A673 (cell line): ENCODE results near the gene ITSN1. TPM values are rescaled to one million over a fixed set of nuclear protein-coding genes. Genes with fewer than 3 reads are reported as not detected.

Experiments
- BruUV-seq: library from RNA; stranded (reverse); fragments of 400-500 nt; replicated peaks from 2 replicates; lab custom pipeline; 2021; lab: Mats Ljungman, UMichigan
- CTCF ChIA-PET: fragments of 300-600 bp; sonication (Branson Sonifier 250); formaldehyde crosslinking; loops from one replicate; lab custom pipeline; 2022; ENCODE audit warnings: antibody characterized with exemption; lab: Charles Lee
- POLR2A ChIA-PET: fragments of 300-600 bp; sonication (Branson Sonifier 250); formaldehyde crosslinking; loops from one replicate; lab custom pipeline; 2022; ENCODE audit warnings: antibody characterized with exemption; ENCODE audit not compliant: low non-redundant PET; lab: Charles Lee
- DNase-seq: peaks from one replicate; pipeline ENCODE4 v3.0.0-alpha.2; 2015; ENCODE audit warnings: low spot score
- H3K27ac ChIP-seq: fragments of 200-600 bp; sonication (generic); 2 replicates; pipeline ENCODE4 v1.5.1; 2016; ENCODE audit warnings: mixed run types, low read depth, mild to moderate bottlenecking, mixed read lengths, antibody characterized with exemption, low read length; ENCODE audit not compliant: poor library complexity, severe bottlenecking
- H3K27me3 ChIP-seq: fragments of 200-600 bp; sonication (generic); replicated peaks from 2 replicates; pipeline ENCODE4 v1.6.1; 2017; ENCODE audit warnings: mixed run types, low read depth, mild to moderate bottlenecking, mixed read lengths, antibody characterized with exemption, low read length; ENCODE audit not compliant: insufficient read depth, poor library complexity
- H3K36me3 ChIP-seq: fragments of 200-600 bp; sonication (generic); 2 replicates; pipeline ENCODE4 v1.6.1; 2016; ENCODE audit warnings: mixed run types, mild to moderate bottlenecking, mixed read lengths, antibody characterized with exemption, low read length; ENCODE audit not compliant: insufficient read depth, poor library complexity, severe bottlenecking
- H3K4me1 ChIP-seq: fragments of 200-600 bp; sonication (generic); 2 replicates; pipeline ENCODE4 v1.6.1; 2017; ENCODE audit warnings: mixed run types, mild to moderate bottlenecking, mixed read lengths, antibody characterized with exemption, low read length; ENCODE audit not compliant: insufficient read depth, poor library complexity, severe bottlenecking
- H3K4me3 ChIP-seq: fragments of 200-600 bp; sonication (generic); 2 replicates; pipeline ENCODE4 v1.5.1; 2016; ENCODE audit warnings: low read depth, mixed run types, mild to moderate bottlenecking, mixed read lengths, low read length; ENCODE audit not compliant: poor library complexity, severe bottlenecking
- H3K9me3 ChIP-seq: fragments of 200-600 bp; sonication (generic); 2 replicates; pipeline ENCODE4 v1.6.1; 2016; ENCODE audit warnings: mixed run types, low read depth, mild to moderate bottlenecking, mixed read lengths, antibody characterized with exemption, low read length; ENCODE audit not compliant: poor library complexity, severe bottlenecking
- CTCF ChIP-seq: fragments of 300-800, 200-600 bp; sonication (generic); conservative IDR thresholded peaks from 2 replicates; pipeline ENCODE4 v1.5.1; 2017; ENCODE audit warnings: low read depth, mild to moderate bottlenecking, antibody characterized with exemption, low read length, moderate library complexity, mixed read lengths
- EZH2 ChIP-seq: fragments of 200-600 bp; sonication (generic); IDR thresholded peaks from 2 replicates; pipeline ENCODE4 v1.6.1; 2017; ENCODE audit warnings: borderline replicate concordance, low read depth, mild to moderate bottlenecking, mixed read lengths, antibody characterized with exemption, low read length; ENCODE audit not compliant: poor library complexity, severe bottlenecking
- intact Hi-C: fragments of 100-400 bp; cut with micrococcal nuclease; formaldehyde crosslinking; loops from one replicate; pipeline ENCODE4 v1.10.0; 2022; ENCODE audit not compliant: unreplicated experiment
- total RNA-seq: library from RNA; stranded (reverse); gene quantifications from 2 replicates; pipeline ENCODE4 v1.2.3, GENCODE V29; 2021

Gene ITSN1
- total RNA-seq, 1 experiment from 2014 or later = 54.2 TPM

- POLR2A ChIA-PET = no interaction called here
- DNase-seq = no peak
- BruUV-seq = no TSS peak
- Histone ChIP-seq H3K4me1 (no peaks in the 10 kb centered on the region), H3K9me3 (no peaks in the 10 kb centered on the region), H3K27ac (no peak overlapping the region), H3K36me3 (no peaks in the 10 kb centered on the region), H3K27me3 (no peaks in the 10 kb centered on the region), H3K4me3 (no peak overlapping the region)
- TF ChIP-seq CTCF (no peak), EZH2 (no peak)
- intact Hi-C loops = no loop called here
- CTCF ChIA-PET = no interaction called here
These were observed 242.8 kb downstream of the ITSN1 start for GRCh38 chr21:33885172-33885514.

GRCh38 chr21:33886321-33886720 is 244.0 kb downstream of the ITSN1 start:
- H3K36me3 ChIP-seq = no peaks in the 10 kb centered on the region
- CTCF ChIA-PET = no interaction called here
- H3K27me3 ChIP-seq = no peaks in the 10 kb centered on the region
- H3K9me3 ChIP-seq = no peaks in the 10 kb centered on the region
- TF ChIP-seq CTCF (no peak), EZH2 (no peak)
- DNase-seq = no peak
- H3K4me3 ChIP-seq = no peak overlapping the region
- intact Hi-C loops = no loop called here
- no peaks in the 10 kb centered on the region for H3K4me1 ChIP-seq
- POLR2A ChIA-PET = no interaction called here
- H3K27ac ChIP-seq = no peak overlapping the region
- no TSS peak for BruUV-seq

- no peaks in the 10 kb centered on the region for H3K27me3 ChIP-seq
- TF ChIP-seq EZH2 (no peak), CTCF (no peak)
- ChIA-PET CTCF (interaction anchor here (0.6 kb wide), 1 partner anchor 23 kb away, joined by 3 read pairs; no protein-coding TSS in a partner anchor), POLR2A (no interaction called here)
- intact Hi-C loops = loop anchor here (10.0 kb wide), 1 partner anchor 285 kb away; no protein-coding TSS in a partner anchor
- no peaks in the 10 kb centered on the region for H3K36me3 ChIP-seq
- BruUV-seq = no TSS peak
- H3K27ac ChIP-seq = no peak overlapping the region
- H3K4me3 ChIP-seq = no peak overlapping the region
- DNase-seq = no peak
- no peaks in the 10 kb centered on the region for H3K9me3 ChIP-seq
- peaks cover 15% of the 10 kb centered on the region for H3K4me1 ChIP-seq
These were observed 247.9 kb downstream of the ITSN1 start for GRCh38 chr21:33890187-33890586.
